H9 (cell line): ENCODE data around the gene GOLGA3. TPM values are rescaled to one million over a fixed set of nuclear protein-coding genes. Genes with fewer than 3 reads are reported as not detected.

Experiments
- DNase-seq: peaks from one replicate; pipeline ENCODE4 v3.0.0-alpha.2; 2017
- H2AFZ ChIP-seq: one replicate; pipeline ENCODE4 v1.6.1; 2013; ENCODE audit warnings: mild to moderate bottlenecking, low read length, control low read depth, moderate library complexity
- H2AK5ac ChIP-seq: 2 replicates; pipeline ENCODE4 v1.6.1; 2013; ENCODE audit warnings: low read length, control low read depth, mixed read lengths; ENCODE audit not compliant: insufficient read length
- H2BK120ac ChIP-seq: one replicate; pipeline ENCODE4 v1.6.1; 2013; ENCODE audit warnings: low read depth, mild to moderate bottlenecking, low read length, control low read depth, inconsistent platforms; ENCODE audit not compliant: poor library complexity, severe bottlenecking
- H2BK12ac ChIP-seq: 2 replicates; pipeline ENCODE4 v1.6.1; 2013; ENCODE audit warnings: low read length, control low read depth, mixed read lengths, low read depth; ENCODE audit not compliant: insufficient read length
- H2BK15ac ChIP-seq: 2 replicates; pipeline ENCODE4 v1.6.1; 2013; ENCODE audit warnings: low read depth, low read length, control low read depth
- H2BK20ac ChIP-seq: one replicate; pipeline ENCODE4 v1.6.1; 2013; ENCODE audit warnings: low read depth, mild to moderate bottlenecking, low read length, control low read depth, inconsistent platforms; ENCODE audit not compliant: poor library complexity, severe bottlenecking
- H2BK5ac ChIP-seq: 2 replicates; pipeline ENCODE4 v1.6.1; 2013; ENCODE audit warnings: low read length, control low read depth, mixed read lengths; ENCODE audit not compliant: insufficient read length
- H3K14ac ChIP-seq: 2 replicates; pipeline ENCODE4 v1.6.1; 2013; ENCODE audit warnings: low read length, control low read depth; ENCODE audit not compliant: insufficient read depth
- H3K18ac ChIP-seq: 2 replicates; pipeline ENCODE4 v1.6.1; 2013; ENCODE audit warnings: low read depth, mild to moderate bottlenecking, mixed read lengths, low read length, control low read depth; ENCODE audit not compliant: insufficient read length
- H3K23ac ChIP-seq: 2 replicates; pipeline ENCODE4 v1.6.1; 2013; ENCODE audit warnings: low read length, control low read depth, mixed read lengths, low read depth; ENCODE audit not compliant: insufficient read length
- H3K23me2 ChIP-seq: 2 replicates; pipeline ENCODE4 v1.6.1; 2013; ENCODE audit warnings: low read depth, mild to moderate bottlenecking, mixed read lengths, low read length, control low read depth; ENCODE audit not compliant: insufficient read length, poor library complexity, severe bottlenecking
- H3K27ac ChIP-seq: 2 replicates; pipeline ENCODE4 v1.5.1; 2013; ENCODE audit warnings: low read length, control low read depth, mixed read lengths, low read depth; ENCODE audit not compliant: insufficient read length
- H3K27me3 ChIP-seq: 2 replicates; pipeline ENCODE4 v1.6.1; 2013; ENCODE audit warnings: low read length, control low read depth, inconsistent platforms; ENCODE audit not compliant: insufficient read depth
- H3K4ac ChIP-seq: 2 replicates; pipeline ENCODE4 v1.6.1; 2013; ENCODE audit warnings: low read depth, mild to moderate bottlenecking, control low read depth, inconsistent platforms, low read length, moderate library complexity
- H3K4me1 ChIP-seq: 2 replicates; pipeline ENCODE4 v1.6.1; 2013; ENCODE audit warnings: low read length, control low read depth, inconsistent platforms; ENCODE audit not compliant: insufficient read depth
- H3K4me2 ChIP-seq: 2 replicates; pipeline ENCODE4 v1.6.1; 2013; ENCODE audit warnings: low read length, control low read depth, mixed read lengths; ENCODE audit not compliant: insufficient read length, insufficient read depth
- H3K56ac ChIP-seq: 2 replicates; pipeline ENCODE4 v1.6.1; 2013; ENCODE audit warnings: low read depth, mild to moderate bottlenecking, mixed read lengths, low read length, control low read depth; ENCODE audit not compliant: insufficient read length
- H3K79me1 ChIP-seq: 2 replicates; pipeline ENCODE4 v1.6.1; 2013; ENCODE audit warnings: low read depth, mild to moderate bottlenecking, moderate library complexity, low read length, control low read depth, inconsistent platforms; ENCODE audit not compliant: insufficient read depth, poor library complexity, severe bottlenecking
- H3K79me2 ChIP-seq: 2 replicates; pipeline ENCODE4 v1.6.1; 2013; ENCODE audit warnings: low read length, control low read depth, inconsistent platforms; ENCODE audit not compliant: insufficient read depth
- H3K9ac ChIP-seq: 2 replicates; pipeline ENCODE4 v1.6.1; 2013; ENCODE audit warnings: low read length, control low read depth, mixed read lengths; ENCODE audit not compliant: insufficient read length; ENCODE audit errors: extremely low read depth
- H3K9me3 ChIP-seq: one replicate; pipeline ENCODE4 v1.6.1; 2013; ENCODE audit warnings: low read depth, low read length, inconsistent platforms; ENCODE audit not compliant: control insufficient read depth
- H3T11ph ChIP-seq: one replicate; pipeline ENCODE4 v1.6.1; 2013; ENCODE audit warnings: mild to moderate bottlenecking, low read length, control low read depth, inconsistent platforms
- H4K20me1 ChIP-seq: one replicate; pipeline ENCODE4 v1.6.1; 2013; ENCODE audit not compliant: control insufficient read depth, insufficient read length, insufficient read depth
- H4K5ac ChIP-seq: 2 replicates; pipeline ENCODE4 v1.6.1; 2013; ENCODE audit warnings: low read depth, mild to moderate bottlenecking, mixed read lengths, low read length, control low read depth; ENCODE audit not compliant: insufficient read length
- H4K8ac ChIP-seq: replicated peaks from 2 replicates; pipeline ENCODE4 v1.6.1; 2013; ENCODE audit warnings: low read length, control low read depth, mixed read lengths, low read depth; ENCODE audit not compliant: insufficient read length
- H4K91ac ChIP-seq: 2 replicates; pipeline ENCODE4 v1.6.1; 2013; ENCODE audit warnings: low read depth, mild to moderate bottlenecking, moderate library complexity, mixed read lengths, low read length, control low read depth; ENCODE audit not compliant: insufficient read length
- H3K27ac Mint-ChIP-seq, 3 experiments: 2 replicates in 2 of 3; 3 replicates in 1 of 3; pipeline ENCODE4 v1.8.0; 2020 to 2021; ENCODE audit warnings: mixed read lengths in 3 of 3, mild to moderate bottlenecking in 1 of 3, moderate library complexity in 1 of 3
- H3K27me3 Mint-ChIP-seq: 2 replicates; pipeline ENCODE4 v1.8.0; 2021; ENCODE audit warnings: low read depth, mild to moderate bottlenecking, moderate library complexity, mixed read lengths
- H3K36me3 Mint-ChIP-seq, 3 experiments: 2 replicates in 2 of 3; 3 replicates in 1 of 3; pipeline ENCODE4 v1.8.0; 2020 to 2021; ENCODE audit warnings: low read depth in 3 of 3, mixed read lengths in 3 of 3; ENCODE audit not compliant: insufficient read depth in 1 of 3
- H3K4me1 Mint-ChIP-seq, 2 experiments: 2 replicates each; pipeline ENCODE4 v1.8.0; 2020; ENCODE audit warnings: mixed read lengths in 2 of 2
- H3K4me3 Mint-ChIP-seq, 2 experiments: 2 replicates in 1 of 2; 3 replicates in 1 of 2; pipeline ENCODE4 v1.8.0; 2020 to 2021; ENCODE audit warnings: mild to moderate bottlenecking in 2 of 2, mixed read lengths in 2 of 2, moderate library complexity in 1 of 2
- H3K9me3 Mint-ChIP-seq, 2 experiments: 2 replicates in 1 of 2; 3 replicates in 1 of 2; pipeline ENCODE4 v1.8.0; 2020; ENCODE audit warnings: mild to moderate bottlenecking in 2 of 2, mixed read lengths in 2 of 2, moderate library complexity in 1 of 2
- WGBS: extraction: QIAGEN DNeasy Blood & Tissue Kit; methylation state at CpG from one replicate; pipeline ENCODE4 v1.1.7; 2013; ENCODE audit warnings: missing lambda C conversion rate, low lambda C conversion rate, mixed read lengths; ENCODE audit not compliant: insufficient read length; ENCODE audit errors: extremely low coverage; 5-methylcytosine and 5-hydroxymethylcytosine counted together
- total RNA-seq: library from RNA; stranded (reverse); gene quantifications from 2 replicates; pipeline ENCODE4 v1.2.1, GENCODE V29; 2021
- TF ChIP-seq, protein P1 (sequence below): fragments of 200-600 bp; sonication (generic); conservative IDR thresholded peaks from 3 replicates; pipeline ENCODE4 v1.8.0; 2021; ENCODE audit warnings: antibody characterized with exemption, mild to moderate bottlenecking

The GOLGA3 gene
- total RNA-seq, 1 experiment from 2014 or later: 40.1 TPM

GRCh38 chr12:132839558-132840235 lies 11.0 kb upstream of the GOLGA3 start:
- Histone ChIP-seq H2BK5ac (no peak overlapping the region), H3K9me3 (no peaks in the 10 kb centered on the region), H4K20me1 (no peaks in the 10 kb centered on the region), H3K23me2 (no peaks in the 10 kb centered on the region), H3K4me1 (no peaks in the 10 kb centered on the region), H3K27ac (no peak overlapping the region), H2BK20ac (no peak overlapping the region), H3K18ac (no peak overlapping the region), H2BK12ac (no peak overlapping the region), H3K9ac (no peak overlapping the region), H2AK5ac (no peak overlapping the region), H3K79me2 (no peaks in the 10 kb centered on the region), H3K79me1 (no peaks in the 10 kb centered on the region), H3K27me3 (no peaks in the 10 kb centered on the region), H3K4ac (no peak overlapping the region), H2BK15ac (no peak overlapping the region), H3K14ac (no peak overlapping the region), H2AFZ (no peak overlapping the region), H4K5ac (no peak overlapping the region), H4K8ac (no peak overlapping the region), H3K4me2 (no peak overlapping the region), H3K23ac (no peak overlapping the region), H4K91ac (no peak overlapping the region), H3T11ph (no peak overlapping the region), H3K56ac (no peak overlapping the region), H2BK120ac (no peak overlapping the region)
- H3K9me3 Mint-ChIP-seq: no peaks in the 10 kb centered on the region
- TF ChIP-seq, protein P1, sequence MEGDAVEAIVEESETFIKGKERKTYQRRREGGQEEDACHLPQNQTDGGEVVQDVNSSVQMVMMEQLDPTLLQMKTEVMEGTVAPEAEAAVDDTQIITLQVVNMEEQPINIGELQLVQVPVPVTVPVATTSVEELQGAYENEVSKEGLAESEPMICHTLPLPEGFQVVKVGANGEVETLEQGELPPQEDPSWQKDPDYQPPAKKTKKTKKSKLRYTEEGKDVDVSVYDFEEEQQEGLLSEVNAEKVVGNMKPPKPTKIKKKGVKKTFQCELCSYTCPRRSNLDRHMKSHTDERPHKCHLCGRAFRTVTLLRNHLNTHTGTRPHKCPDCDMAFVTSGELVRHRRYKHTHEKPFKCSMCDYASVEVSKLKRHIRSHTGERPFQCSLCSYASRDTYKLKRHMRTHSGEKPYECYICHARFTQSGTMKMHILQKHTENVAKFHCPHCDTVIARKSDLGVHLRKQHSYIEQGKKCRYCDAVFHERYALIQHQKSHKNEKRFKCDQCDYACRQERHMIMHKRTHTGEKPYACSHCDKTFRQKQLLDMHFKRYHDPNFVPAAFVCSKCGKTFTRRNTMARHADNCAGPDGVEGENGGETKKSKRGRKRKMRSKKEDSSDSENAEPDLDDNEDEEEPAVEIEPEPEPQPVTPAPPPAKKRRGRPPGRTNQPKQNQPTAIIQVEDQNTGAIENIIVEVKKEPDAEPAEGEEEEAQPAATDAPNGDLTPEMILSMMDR: no peak
- no peak overlapping the region for H3K27ac Mint-ChIP-seq
- DNase-seq: no peak
- peaks cover 18 to 48% (median 30%) of the 10 kb centered on the region in 3 experiments for H3K36me3 Mint-ChIP-seq
- no CpG with 5 or more reads among the region's 14 CpGs for WGBS
- H3K4me1 Mint-ChIP-seq: no peaks in the 10 kb centered on the region
- H3K4me3 Mint-ChIP-seq: no peak overlapping the region; a peak in 1 of 5 replicates
- no peaks in the 10 kb centered on the region for H3K27me3 Mint-ChIP-seq
